ES-I3 (cell line): ENCODE measurements around the gene CALD1.
A peak's percentile ranks its signal among the peaks of the same experiment; 100 is the strongest.

Experiments used
- H3K36me3 ChIP-seq: 2 replicates; pipeline ENCODE4 v1.6.1; 2013; ENCODE audit warnings: mild to moderate bottlenecking, low read length, control low read depth, moderate library complexity; ENCODE audit not compliant: insufficient read depth
- H3K4me1 ChIP-seq: 2 replicates; pipeline ENCODE4 v1.6.1; 2013; ENCODE audit warnings: mild to moderate bottlenecking, control low read depth, low read length; ENCODE audit not compliant: insufficient read depth
- H3K9ac ChIP-seq: 2 replicates; pipeline ENCODE4 v1.6.1; 2013; ENCODE audit warnings: low read depth, mild to moderate bottlenecking, low read length, moderate library complexity
- H3K9me3 ChIP-seq: 2 replicates; pipeline ENCODE4 v1.6.1; 2013; ENCODE audit warnings: mild to moderate bottlenecking, low read length, moderate library complexity; ENCODE audit not compliant: control insufficient read depth, insufficient read depth

CALD1 gene

GRCh38 chr7:134886353-134887057 is 107.1 kb downstream of the CALD1 start:
- peaks cover 6% of the 10 kb centered on the region for H3K36me3 ChIP-seq
- H3K9me3 ChIP-seq: no peaks in the 10 kb centered on the region
- no peak overlapping the region for H3K9ac ChIP-seq
- H3K4me1 ChIP-seq: no peaks in the 10 kb centered on the region; the same call in 1 of the 2 replicates

GRCh38 chr7:134887523-134887922 is 108.1 kb downstream of the CALD1 start:
- H3K4me1 ChIP-seq: peaks cover 8% of the 10 kb centered on the region; the same call in 1 of the 2 replicates

GRCh38 chr7:134888141-134888740 is 108.8 kb downstream of the CALD1 start:
- Histone ChIP-seq H3K4me1 (peaks cover 8% of the 10 kb centered on the region), H3K9me3 (no peaks in the 10 kb centered on the region), H3K9ac (no peak overlapping the region), H3K36me3 (peaks cover 12% of the 10 kb centered on the region)

More at GRCh38 chr7:134887523-134887922, 108.1 kb downstream of the CALD1 start:
- Histone ChIP-seq H3K36me3 (peaks cover 12% of the 10 kb centered on the region), H3K9ac (no peak overlapping the region), H3K9me3 (no peaks in the 10 kb centered on the region)

- H3K4me1 ChIP-seq: peaks cover 8% of the 10 kb centered on the region
- H3K36me3 ChIP-seq: peaks cover 12% of the 10 kb centered on the region
- H3K9ac ChIP-seq: no peak overlapping the region
- no peaks in the 10 kb centered on the region for H3K9me3 ChIP-seq
Measured at GRCh38 chr7:134890246-134891240, 111.1 kb downstream of the CALD1 start.

- Histone ChIP-seq H3K9ac (peak overlapping the region; percentile 29; the same call in 1 of the 2 replicates), H3K36me3 (peaks cover 12% of the 10 kb centered on the region), H3K4me1 (peaks cover 8% of the 10 kb centered on the region), H3K9me3 (no peaks in the 10 kb centered on the region)
Measured at GRCh38 chr7:134891262-134891695, 111.8 kb downstream of the CALD1 start.

GRCh38 chr7:134891696-134892678 is 112.6 kb downstream of the CALD1 start:
- H3K36me3 ChIP-seq: peaks cover 12% of the 10 kb centered on the region
- peak overlapping the region; percentile 29; the same call in 1 of the 2 replicates for H3K9ac ChIP-seq
- peaks cover 8% of the 10 kb centered on the region for H3K4me1 ChIP-seq
- no peaks in the 10 kb centered on the region for H3K9me3 ChIP-seq

GRCh38 chr7:134892963-134893362 is 113.5 kb downstream of the CALD1 start:
- no peaks in the 10 kb centered on the region for H3K9me3 ChIP-seq
- H3K36me3 ChIP-seq: peaks cover 12% of the 10 kb centered on the region
- no peak overlapping the region for H3K9ac ChIP-seq
- peaks cover 8% of the 10 kb centered on the region for H3K4me1 ChIP-seq

GRCh38 chr7:134893920-134894319 is 114.5 kb downstream of the CALD1 start:
- H3K36me3 ChIP-seq: peaks cover 6% of the 10 kb centered on the region; the same call in 1 of the 2 replicates
- no peaks in the 10 kb centered on the region for H3K9me3 ChIP-seq
- no peak overlapping the region for H3K9ac ChIP-seq
- peaks cover 11% of the 10 kb centered on the region for H3K4me1 ChIP-seq

- peaks cover 15% of the 10 kb centered on the region for H3K4me1 ChIP-seq
Measured at GRCh38 chr7:134894928-134895327, 115.5 kb downstream of the CALD1 start.

GRCh38 chr7:134896073-134896472 is 116.6 kb downstream of the CALD1 start:
- Histone ChIP-seq H3K4me1 (peaks cover 19% of the 10 kb centered on the region), H3K9ac (no peak overlapping the region), H3K9me3 (no peaks in the 10 kb centered on the region), H3K36me3 (0 out of 2 replicates have a peak, but pooled peaks cover 6% of the 10 kb centered on the region)

More at GRCh38 chr7:134894928-134895327, 115.5 kb downstream of the CALD1 start:
- Histone ChIP-seq H3K9me3 (no peaks in the 10 kb centered on the region), H3K9ac (no peak overlapping the region), H3K36me3 (peaks cover 6% of the 10 kb centered on the region; the same call in 1 of the 2 replicates)

- Histone ChIP-seq H3K9ac (no peak overlapping the region), H3K36me3 (peaks cover 3% of the 10 kb centered on the region; the same call in 1 of the 2 replicates), H3K4me1 (peaks cover 11% of the 10 kb centered on the region), H3K9me3 (no peaks in the 10 kb centered on the region)
Measured at GRCh38 chr7:134897936-134898335, 118.5 kb downstream of the CALD1 start.

GRCh38 chr7:134899729-134900128 is 120.3 kb downstream of the CALD1 start:
- Histone ChIP-seq H3K36me3 (peaks cover 3% of the 10 kb centered on the region; the same call in 1 of the 2 replicates), H3K9ac (no peak overlapping the region), H3K4me1 (peaks cover 11% of the 10 kb centered on the region), H3K9me3 (no peaks in the 10 kb centered on the region)
